ENCODE results near the gene ABHD2.

- no peak for TF ChIP-seq POLR2A (IDR thresholded peaks at IDR 0.05)
- TF ChIP-seq CTCF (IDR thresholded peaks at IDR 0.05 in 4 of 5, conservative IDR thresholded peaks at IDR 0.05 in 1 of 5), result no peak
These were observed 2.8 kb upstream of the ABHD2 start for GRCh38 chr15:89085289-89085926.

All from gastrocnemius medialis (tissue), 4 donors.